Measurements from ENCODE around the gene DOK6.

The DOK6 gene

DNA sequence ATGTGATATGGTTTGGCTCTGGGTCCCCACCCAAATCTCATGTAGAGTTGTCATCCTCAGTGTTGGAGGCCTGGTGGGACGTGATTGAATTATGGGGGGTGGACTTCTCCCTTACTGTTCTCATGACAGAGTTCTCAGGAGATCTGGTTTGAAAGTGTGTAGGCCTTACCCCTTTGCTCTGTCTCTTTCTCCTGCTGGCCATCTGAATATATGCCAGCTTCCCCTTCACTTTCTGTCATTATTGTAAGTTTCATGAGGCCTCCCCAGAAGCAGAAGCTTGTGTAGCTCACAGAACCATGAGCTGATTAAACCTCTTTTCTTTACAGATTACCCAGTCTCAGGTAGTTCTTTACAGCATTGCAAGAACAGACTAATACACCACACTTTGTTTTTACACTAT is 222.3 kb downstream of the DOK6 start:
- no CpG with 5 or more reads among the region's 1 CpG for WGBS (ENCODE audit: extremely low coverage, insufficient coverage, insufficient read length)

DNA sequence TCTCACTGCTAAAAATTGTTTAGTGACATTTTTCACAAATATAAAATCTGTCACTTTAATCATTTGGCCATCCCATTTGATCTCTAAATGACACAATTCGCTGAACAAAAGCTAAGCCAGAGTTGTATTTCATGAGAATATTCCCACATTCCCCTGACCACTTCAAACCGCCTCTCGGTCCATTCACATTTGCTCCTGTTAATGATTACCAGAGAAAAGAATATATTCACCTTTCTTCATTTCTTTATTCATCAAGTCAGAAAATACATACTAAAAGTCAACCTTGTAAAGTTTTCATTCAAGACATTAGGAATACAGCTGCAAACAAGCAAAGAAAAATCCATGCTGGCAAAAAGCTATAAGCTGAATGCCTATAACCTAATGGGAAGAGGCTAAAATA is 225.5 kb downstream of the DOK6 start:
- no peaks in the 10 kb centered on the region for H3K79me2 ChIP-seq (ENCODE audit: control insufficient read depth, insufficient read depth, low read length, poor library complexity)
- H3K4me3 ChIP-seq (ENCODE audit: low read depth, low read length) = no peak overlapping the region
- H4K8ac ChIP-seq (ENCODE audit: low read depth, low read length) = no peak overlapping the region
- H3K4me2 ChIP-seq (ENCODE audit: low read length) = no peak overlapping the region
- no peak overlapping the region for H3K9ac ChIP-seq (ENCODE audit: low read length)
- H3K23ac ChIP-seq (ENCODE audit: low read length) = no peak overlapping the region
- no peaks in the 10 kb centered on the region for H3K36me3 ChIP-seq (ENCODE audit: control insufficient read depth in 1 of 2, insufficient read depth in 2 of 2, low read length in 2 of 2)
- H2BK12ac ChIP-seq (ENCODE audit: low read length) = no peak overlapping the region
- no peak overlapping the region for H4K12ac ChIP-seq (ENCODE audit: low read depth, low read length)
- H3K4me1 ChIP-seq (ENCODE audit: control insufficient read depth in 1 of 2, insufficient read depth in 2 of 2, low read length in 2 of 2) = no peaks in the 10 kb centered on the region
- no peaks in the 10 kb centered on the region for H3K27me3 ChIP-seq (ENCODE audit: insufficient read depth, low read length)
- H3K18ac ChIP-seq (ENCODE audit: low read length) = no peak overlapping the region
- H3K4ac ChIP-seq (ENCODE audit: low read depth, low read length) = no peak overlapping the region
- no CpG with 5 or more reads among the region's 3 CpGs for WGBS (ENCODE audit: extremely low coverage, insufficient coverage, insufficient read length)
- H3K14ac ChIP-seq (ENCODE audit: low read length) = no peak overlapping the region
- DNase-seq = no peak
- H3K27ac ChIP-seq (ENCODE audit: low read depth, low read length) = no peak overlapping the region
- no peak overlapping the region for H2BK120ac ChIP-seq (ENCODE audit: insufficient read depth, low read length, poor library complexity)
- no peak overlapping the region for H4K91ac ChIP-seq (ENCODE audit: low read depth, low read length)
- H2AK5ac ChIP-seq (ENCODE audit: low read length) = no peak overlapping the region
- H3K79me1 ChIP-seq (ENCODE audit: low read length) = no peaks in the 10 kb centered on the region
- no peak overlapping the region for H2BK5ac ChIP-seq (ENCODE audit: low read depth, low read length, poor library complexity)
- H2AFZ ChIP-seq (ENCODE audit: insufficient read depth, low read length, poor library complexity) = no peak overlapping the region
- H3K9me3 ChIP-seq (ENCODE audit: insufficient read depth, low read depth, low read length) = no peaks in the 10 kb centered on the region

More for the DNA sequence above, 222.3 kb downstream of the DOK6 start:
- H3K4me2 ChIP-seq (ENCODE audit: low read length) = no peak overlapping the region
- H4K12ac ChIP-seq (ENCODE audit: low read depth, low read length) = no peak overlapping the region
- no peak overlapping the region for H2BK120ac ChIP-seq (ENCODE audit: insufficient read depth, low read length, poor library complexity)
- H4K91ac ChIP-seq (ENCODE audit: low read depth, low read length) = no peak overlapping the region
- H3K4me1 ChIP-seq (ENCODE audit: control insufficient read depth in 1 of 2, insufficient read depth in 2 of 2, low read length in 2 of 2) = no peaks in the 10 kb centered on the region
- H2BK5ac ChIP-seq (ENCODE audit: low read depth, low read length, poor library complexity) = no peak overlapping the region
- no peak overlapping the region for H3K4ac ChIP-seq (ENCODE audit: low read depth, low read length)
- H3K18ac ChIP-seq (ENCODE audit: low read length) = no peak overlapping the region
- H2BK12ac ChIP-seq (ENCODE audit: low read length) = no peak overlapping the region
- H3K14ac ChIP-seq (ENCODE audit: low read length) = no peak overlapping the region
- no peak for DNase-seq
- H3K9ac ChIP-seq (ENCODE audit: low read length) = no peak overlapping the region
- no peak overlapping the region for H3K23ac ChIP-seq (ENCODE audit: low read length)
- H3K27ac ChIP-seq (ENCODE audit: low read depth, low read length) = no peak overlapping the region
- no peak overlapping the region for H2AK5ac ChIP-seq (ENCODE audit: low read length)
- no peaks in the 10 kb centered on the region for H3K79me2 ChIP-seq (ENCODE audit: control insufficient read depth, insufficient read depth, low read length, poor library complexity)
- H3K36me3 ChIP-seq (ENCODE audit: control insufficient read depth in 1 of 2, insufficient read depth in 2 of 2, low read length in 2 of 2) = no peaks in the 10 kb centered on the region
- no peaks in the 10 kb centered on the region for H3K79me1 ChIP-seq (ENCODE audit: low read length)
- no peak overlapping the region for H4K8ac ChIP-seq (ENCODE audit: low read depth, low read length)
- no peaks in the 10 kb centered on the region for H3K27me3 ChIP-seq (ENCODE audit: insufficient read depth, low read length)
- no peaks in the 10 kb centered on the region for H3K9me3 ChIP-seq (ENCODE audit: insufficient read depth, low read depth, low read length)
- H3K4me3 ChIP-seq (ENCODE audit: low read depth, low read length) = no peak overlapping the region
- no peak overlapping the region for H2AFZ ChIP-seq (ENCODE audit: insufficient read depth, low read length, poor library complexity)

DNA sequence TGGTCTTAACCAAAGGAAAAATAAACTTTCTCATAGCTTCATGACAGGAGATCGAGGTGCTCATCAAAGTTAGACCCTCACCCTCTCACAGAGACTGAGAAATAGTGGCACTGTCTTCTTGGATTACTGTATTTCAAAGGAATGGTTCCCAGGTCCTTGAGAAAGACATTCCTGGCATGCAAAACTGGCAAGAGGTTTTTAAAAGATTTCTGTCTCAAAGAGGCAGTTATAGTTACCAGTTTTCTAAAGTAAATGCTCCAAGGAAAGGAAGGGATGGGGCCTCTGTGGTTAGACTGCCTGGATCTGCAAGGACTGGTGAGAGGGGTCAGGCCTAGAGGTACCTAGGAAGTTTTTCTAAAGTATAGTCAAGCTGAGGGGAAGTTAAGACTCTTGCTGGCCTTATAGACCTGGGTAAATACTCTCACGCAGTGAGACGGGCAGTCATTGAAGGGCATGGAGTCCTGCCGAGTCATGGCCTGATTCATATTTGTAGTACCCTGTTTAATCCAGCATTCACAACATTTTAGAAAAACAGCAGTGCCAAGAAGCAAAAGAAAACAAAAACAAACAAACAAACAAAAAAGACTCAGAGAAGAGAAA is 226.1 kb downstream of the DOK6 start:
- Histone ChIP-seq H4K91ac (ENCODE audit: low read depth, low read length) (no peak overlapping the region), H3K9ac (ENCODE audit: low read length) (no peak overlapping the region), H3K18ac (ENCODE audit: low read length) (no peak overlapping the region), H3K27me3 (ENCODE audit: insufficient read depth, low read length) (no peaks in the 10 kb centered on the region), H2BK12ac (ENCODE audit: low read length) (no peak overlapping the region), H4K8ac (ENCODE audit: low read depth, low read length) (no peak overlapping the region), H2BK5ac (ENCODE audit: low read depth, low read length, poor library complexity) (no peak overlapping the region), H3K79me1 (ENCODE audit: low read length) (no peaks in the 10 kb centered on the region), H3K79me2 (ENCODE audit: control insufficient read depth, insufficient read depth, low read length, poor library complexity) (no peaks in the 10 kb centered on the region), H3K4me1 (ENCODE audit: control insufficient read depth in 1 of 2, insufficient read depth in 2 of 2, low read length in 2 of 2) (no peaks in the 10 kb centered on the region), H3K23ac (ENCODE audit: low read length) (no peak overlapping the region), H4K12ac (ENCODE audit: low read depth, low read length) (no peak overlapping the region), H3K27ac (ENCODE audit: low read depth, low read length) (no peak overlapping the region), H2AFZ (ENCODE audit: insufficient read depth, low read length, poor library complexity) (no peak overlapping the region), H3K9me3 (ENCODE audit: insufficient read depth, low read depth, low read length) (no peaks in the 10 kb centered on the region), H3K4me3 (ENCODE audit: low read depth, low read length) (no peak overlapping the region), H3K36me3 (ENCODE audit: control insufficient read depth in 1 of 2, insufficient read depth in 2 of 2, low read length in 2 of 2) (no peaks in the 10 kb centered on the region), H3K4me2 (ENCODE audit: low read length) (no peak overlapping the region), H2BK120ac (ENCODE audit: insufficient read depth, low read length, poor library complexity) (no peak overlapping the region), H3K4ac (ENCODE audit: low read depth, low read length) (no peak overlapping the region), H2AK5ac (ENCODE audit: low read length) (no peak overlapping the region), H3K14ac (ENCODE audit: low read length) (no peak overlapping the region)
- no CpG with 5 or more reads among the region's 4 CpGs for WGBS (ENCODE audit: extremely low coverage, insufficient coverage, insufficient read length)
- no peak for DNase-seq

DNA sequence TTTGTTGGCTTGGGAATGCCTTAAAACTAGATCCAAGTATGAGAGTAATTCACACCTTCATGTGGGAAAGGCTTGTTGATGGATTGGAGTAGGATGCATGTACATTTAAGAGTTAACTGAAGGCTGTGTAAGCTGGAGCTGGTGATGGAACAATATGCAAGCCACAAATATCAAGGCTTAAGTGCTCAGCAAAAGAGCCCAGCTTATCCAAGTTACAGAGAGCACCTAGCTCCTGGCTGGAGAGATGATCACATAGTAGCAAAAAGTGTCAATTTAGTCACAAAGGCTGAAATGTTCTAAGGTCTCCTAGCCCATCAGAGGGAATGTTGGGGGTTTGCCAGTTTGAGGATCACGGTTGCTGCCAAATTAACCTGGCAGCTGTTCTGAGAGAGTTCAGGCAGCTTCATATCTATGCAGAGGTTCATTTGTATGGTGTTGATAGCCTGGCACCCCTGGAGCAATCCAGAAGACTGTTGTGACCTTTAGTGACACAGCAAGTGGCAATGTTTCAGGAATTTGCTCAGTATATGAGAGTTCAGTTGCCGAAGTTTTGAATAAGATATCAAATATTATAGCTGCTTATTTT is 228.2 kb downstream of the DOK6 start:
- Histone ChIP-seq H2BK120ac (ENCODE audit: insufficient read depth, low read length, poor library complexity) (peak overlapping the region; percentile 13), H3K79me1 (ENCODE audit: low read length) (no peaks in the 10 kb centered on the region), H4K12ac (ENCODE audit: low read depth, low read length) (no peak overlapping the region), H3K18ac (ENCODE audit: low read length) (no peak overlapping the region), H3K4me1 (ENCODE audit: control insufficient read depth in 1 of 2, insufficient read depth in 2 of 2, low read length in 2 of 2) (no peaks in the 10 kb centered on the region), H4K8ac (ENCODE audit: low read depth, low read length) (no peak overlapping the region), H3K9ac (ENCODE audit: low read length) (peak overlapping the region; percentile 39), H3K36me3 (ENCODE audit: control insufficient read depth in 1 of 2, insufficient read depth in 2 of 2, low read length in 2 of 2) (no peaks in the 10 kb centered on the region), H3K9me3 (ENCODE audit: insufficient read depth, low read depth, low read length) (no peaks in the 10 kb centered on the region), H2AK5ac (ENCODE audit: low read length) (no peak overlapping the region), H3K4me3 (ENCODE audit: low read depth, low read length) (no peak overlapping the region), H2AFZ (ENCODE audit: insufficient read depth, low read length, poor library complexity) (no peak overlapping the region), H3K27me3 (ENCODE audit: insufficient read depth, low read length) (no peaks in the 10 kb centered on the region), H2BK5ac (ENCODE audit: low read depth, low read length, poor library complexity) (no peak overlapping the region), H3K79me2 (ENCODE audit: control insufficient read depth, insufficient read depth, low read length, poor library complexity) (no peaks in the 10 kb centered on the region), H3K4ac (ENCODE audit: low read depth, low read length) (no peak overlapping the region), H4K91ac (ENCODE audit: low read depth, low read length) (no peak overlapping the region), H3K23ac (ENCODE audit: low read length) (no peak overlapping the region), H2BK12ac (ENCODE audit: low read length) (no peak overlapping the region), H3K14ac (ENCODE audit: low read length) (no peak overlapping the region), H3K27ac (ENCODE audit: low read depth, low read length) (no peak overlapping the region), H3K4me2 (ENCODE audit: low read length) (no peak overlapping the region)
- no peak for DNase-seq
- WGBS (ENCODE audit: extremely low coverage, insufficient coverage, insufficient read length) = no CpG with 5 or more reads among the region's 2 CpGs
